ENCODE measurements around the gene ANKRD30A.
"Not testable (repeated sequence)": the region's sequence is repeated elsewhere in the genome, so short reads cannot be mapped to it uniquely, and the experiment has no call there.

Gene ANKRD30A

GRCh38 chr10:37268266-37268665 lies 142.9 kb downstream of the ANKRD30A start:
- DNase-seq (ENCODE audit: low read depth, low spot score): no peak

GRCh38 chr10:37269554-37270256 lies 144.3 kb downstream of the ANKRD30A start:
- DNase-seq (ENCODE audit: low read depth, low spot score): no peak

- DNase-seq (ENCODE audit: low read depth, low spot score): no peak
These were observed 149.9 kb downstream of the ANKRD30A start for GRCh38 chr10:37275216-37275777.

GRCh38 chr10:37285063-37285462 lies 159.7 kb downstream of the ANKRD30A start:
- no peak for DNase-seq (ENCODE audit: low read depth, low spot score)

- no peak for DNase-seq (ENCODE audit: low read depth, low spot score)
These were observed 164.6 kb downstream of the ANKRD30A start for GRCh38 chr10:37289833-37290464.

GRCh38 chr10:37301271-37301670 lies 175.9 kb downstream of the ANKRD30A start:
- no peak for DNase-seq (ENCODE audit: low read depth, low spot score)

- DNase-seq (ENCODE audit: low read depth, low spot score): no peak
These were observed 178.6 kb downstream of the ANKRD30A start for GRCh38 chr10:37304036-37304435.

GRCh38 chr10:37314350-37314749 lies 189.0 kb downstream of the ANKRD30A start:
- no peak for DNase-seq (ENCODE audit: low read depth, low spot score)

- DNase-seq (ENCODE audit: low read depth, low spot score): no peak
These were observed 189.5 kb downstream of the ANKRD30A start for GRCh38 chr10:37314862-37315261.

- no peak for DNase-seq (ENCODE audit: low read depth, low spot score)
These were observed 219.0 kb downstream of the ANKRD30A start for GRCh38 chr10:37344413-37344812.

- DNase-seq (ENCODE audit: low read depth, low spot score): no peak
These were observed 254.6 kb downstream of the ANKRD30A start for GRCh38 chr10:37379991-37380390.

GRCh38 chr10:37381271-37381670 lies 255.9 kb downstream of the ANKRD30A start:
- no peak for DNase-seq (ENCODE audit: low read depth, low spot score)

- no peak for DNase-seq (ENCODE audit: low read depth, low spot score)
These were observed 259.5 kb downstream of the ANKRD30A start for GRCh38 chr10:37384923-37385322.

- no peak for DNase-seq (ENCODE audit: low read depth, low spot score)
These were observed 265.5 kb downstream of the ANKRD30A start for GRCh38 chr10:37390926-37391325.

GRCh38 chr10:37400774-37401173 lies 275.4 kb downstream of the ANKRD30A start:
- DNase-seq (ENCODE audit: low read depth, low spot score): not testable (repeated sequence)

- DNase-seq (ENCODE audit: low read depth, low spot score): no peak
These were observed 275.8 kb downstream of the ANKRD30A start for GRCh38 chr10:37401225-37401624.

- DNase-seq (ENCODE audit: low read depth, low spot score): no peak
These were observed 278.4 kb downstream of the ANKRD30A start for GRCh38 chr10:37403776-37404175.

All from brain pericyte (primary cell).